Neural progenitor cell (in vitro differentiated cells): ENCODE measurements around the gene PRMT6.

Source experiments
- CTCF ChIP-seq: fragments of 200-600 bp; sonication (generic); IDR thresholded peaks from 2 replicates; pipeline ENCODE4 v1.5.1; 2017; ENCODE audit warnings: antibody characterized with exemption, mild to moderate bottlenecking
- EZH2 ChIP-seq: fragments of 200-600 bp; sonication (generic); IDR thresholded peaks from 2 replicates; pipeline ENCODE4 v1.6.1; 2017; ENCODE audit warnings: antibody characterized with exemption, mild to moderate bottlenecking, moderate library complexity
- EZH2phosphoT487 ChIP-seq: fragments of 200-600 bp; sonication (generic); IDR thresholded peaks from 2 replicates; pipeline ENCODE4 v1.6.1; 2017; ENCODE audit warnings: antibody characterized with exemption

GRCh38 chr1:107048241-107048640, 8.2 kb upstream of the PRMT6 start:
- TF ChIP-seq CTCF: no peak
- TF ChIP-seq EZH2: no peak
- no peak for TF ChIP-seq EZH2phosphoT487
